ENCODE measurements around the gene SMCHD1. TPM values are rescaled to one million over a fixed set of nuclear protein-coding genes. Genes with fewer than 3 reads are reported as not detected.

SMCHD1 gene
- total and polyA plus RNA-seq, 2 experiments from 2014 or later: 7.7 to 39.0 TPM

DNA sequence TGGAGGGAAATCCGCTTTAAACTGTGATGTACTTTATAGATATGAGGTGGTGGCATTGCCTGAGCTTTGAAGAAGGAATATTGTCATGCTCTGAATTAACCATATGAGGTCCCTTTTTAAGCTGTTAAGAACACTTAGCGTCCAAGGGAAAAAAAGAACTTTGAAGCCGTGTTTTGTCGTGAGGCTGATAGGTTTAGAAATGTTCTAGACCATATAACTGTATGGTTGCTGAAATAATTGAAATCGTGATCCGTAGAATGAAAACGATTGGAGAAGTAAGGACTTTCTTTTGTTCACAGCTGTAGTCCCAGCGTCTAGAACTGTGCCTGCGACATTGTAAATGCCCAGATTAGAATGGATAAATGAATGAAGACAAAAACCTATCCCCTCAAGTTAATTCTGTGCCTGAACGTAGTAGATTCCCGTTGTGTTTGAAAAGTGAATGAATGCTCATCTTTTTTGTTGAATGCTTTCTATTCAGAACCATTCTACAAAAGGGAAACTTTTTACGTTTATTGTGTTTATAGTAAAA, 1.5 kb downstream of the SMCHD1 start (continued):
- TF ChIP-seq, protein P1, sequence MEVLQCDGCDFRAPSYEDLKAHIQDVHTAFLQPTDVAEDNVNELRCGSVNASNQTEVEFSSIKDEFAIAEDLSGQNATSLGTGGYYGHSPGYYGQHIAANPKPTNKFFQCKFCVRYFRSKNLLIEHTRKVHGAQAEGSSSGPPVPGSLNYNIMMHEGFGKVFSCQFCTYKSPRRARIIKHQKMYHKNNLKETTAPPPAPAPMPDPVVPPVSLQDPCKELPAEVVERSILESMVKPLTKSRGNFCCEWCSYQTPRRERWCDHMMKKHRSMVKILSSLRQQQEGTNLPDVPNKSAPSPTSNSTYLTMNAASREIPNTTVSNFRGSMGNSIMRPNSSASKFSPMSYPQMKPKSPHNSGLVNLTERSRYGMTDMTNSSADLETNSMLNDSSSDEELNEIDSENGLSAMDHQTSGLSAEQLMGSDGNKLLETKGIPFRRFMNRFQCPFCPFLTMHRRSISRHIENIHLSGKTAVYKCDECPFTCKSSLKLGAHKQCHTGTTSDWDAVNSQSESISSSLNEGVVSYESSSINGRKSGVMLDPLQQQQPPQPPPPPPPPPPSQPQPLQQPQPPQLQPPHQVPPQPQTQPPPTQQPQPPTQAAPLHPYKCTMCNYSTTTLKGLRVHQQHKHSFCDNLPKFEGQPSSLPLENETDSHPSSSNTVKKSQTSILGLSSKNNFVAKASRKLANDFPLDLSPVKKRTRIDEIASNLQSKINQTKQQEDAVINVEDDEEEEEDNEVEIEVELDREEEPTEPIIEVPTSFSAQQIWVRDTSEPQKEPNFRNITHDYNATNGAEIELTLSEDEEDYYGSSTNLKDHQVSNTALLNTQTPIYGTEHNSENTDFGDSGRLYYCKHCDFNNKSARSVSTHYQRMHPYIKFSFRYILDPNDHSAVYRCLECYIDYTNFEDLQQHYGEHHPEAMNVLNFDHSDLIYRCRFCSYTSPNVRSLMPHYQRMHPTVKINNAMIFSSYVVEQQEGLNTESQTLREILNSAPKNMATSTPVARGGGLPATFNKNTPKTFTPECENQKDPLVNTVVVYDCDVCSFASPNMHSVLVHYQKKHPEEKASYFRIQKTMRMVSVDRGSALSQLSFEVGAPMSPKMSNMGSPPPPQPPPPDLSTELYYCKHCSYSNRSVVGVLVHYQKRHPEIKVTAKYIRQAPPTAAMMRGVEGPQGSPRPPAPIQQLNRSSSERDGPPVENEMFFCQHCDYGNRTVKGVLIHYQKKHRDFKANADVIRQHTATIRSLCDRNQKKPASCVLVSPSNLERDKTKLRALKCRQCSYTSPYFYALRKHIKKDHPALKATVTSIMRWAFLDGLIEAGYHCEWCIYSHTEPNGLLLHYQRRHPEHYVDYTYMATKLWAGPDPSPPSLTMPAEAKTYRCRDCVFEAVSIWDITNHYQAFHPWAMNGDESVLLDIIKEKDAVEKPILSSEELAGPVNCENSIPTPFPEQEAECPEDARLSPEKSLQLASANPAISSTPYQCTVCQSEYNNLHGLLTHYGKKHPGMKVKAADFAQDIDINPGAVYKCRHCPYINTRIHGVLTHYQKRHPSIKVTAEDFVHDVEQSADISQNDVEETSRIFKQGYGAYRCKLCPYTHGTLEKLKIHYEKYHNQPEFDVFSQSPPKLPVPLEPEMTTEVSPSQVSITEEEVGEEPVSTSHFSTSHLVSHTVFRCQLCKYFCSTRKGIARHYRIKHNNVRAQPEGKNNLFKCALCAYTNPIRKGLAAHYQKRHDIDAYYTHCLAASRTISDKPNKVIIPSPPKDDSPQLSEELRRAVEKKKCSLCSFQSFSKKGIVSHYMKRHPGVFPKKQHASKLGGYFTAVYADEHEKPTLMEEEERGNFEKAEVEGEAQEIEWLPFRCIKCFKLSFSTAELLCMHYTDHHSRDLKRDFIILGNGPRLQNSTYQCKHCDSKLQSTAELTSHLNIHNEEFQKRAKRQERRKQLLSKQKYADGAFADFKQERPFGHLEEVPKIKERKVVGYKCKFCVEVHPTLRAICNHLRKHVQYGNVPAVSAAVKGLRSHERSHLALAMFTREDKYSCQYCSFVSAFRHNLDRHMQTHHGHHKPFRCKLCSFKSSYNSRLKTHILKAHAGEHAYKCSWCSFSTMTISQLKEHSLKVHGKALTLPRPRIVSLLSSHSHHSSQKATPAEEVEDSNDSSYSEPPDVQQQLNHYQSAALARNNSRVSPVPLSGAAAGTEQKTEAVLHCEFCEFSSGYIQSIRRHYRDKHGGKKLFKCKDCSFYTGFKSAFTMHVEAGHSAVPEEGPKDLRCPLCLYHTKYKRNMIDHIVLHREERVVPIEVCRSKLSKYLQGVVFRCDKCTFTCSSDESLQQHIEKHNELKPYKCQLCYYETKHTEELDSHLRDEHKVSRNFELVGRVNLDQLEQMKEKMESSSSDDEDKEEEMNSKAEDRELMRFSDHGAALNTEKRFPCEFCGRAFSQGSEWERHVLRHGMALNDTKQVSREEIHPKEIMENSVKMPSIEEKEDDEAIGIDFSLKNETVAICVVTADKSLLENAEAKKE (CRISPR knock-in tag; IDR thresholded peaks at IDR 0.05): no peak
- no peak for TF ChIP-seq NANOG (IDR thresholded peaks at IDR 0.05; ENCODE audit: borderline replicate concordance)
- TF ChIP-seq ZNF331 (CRISPR knock-in tag; IDR thresholded peaks at IDR 0.05; ENCODE audit: low read depth): no peak
- TF ChIP-seq, protein P2, sequence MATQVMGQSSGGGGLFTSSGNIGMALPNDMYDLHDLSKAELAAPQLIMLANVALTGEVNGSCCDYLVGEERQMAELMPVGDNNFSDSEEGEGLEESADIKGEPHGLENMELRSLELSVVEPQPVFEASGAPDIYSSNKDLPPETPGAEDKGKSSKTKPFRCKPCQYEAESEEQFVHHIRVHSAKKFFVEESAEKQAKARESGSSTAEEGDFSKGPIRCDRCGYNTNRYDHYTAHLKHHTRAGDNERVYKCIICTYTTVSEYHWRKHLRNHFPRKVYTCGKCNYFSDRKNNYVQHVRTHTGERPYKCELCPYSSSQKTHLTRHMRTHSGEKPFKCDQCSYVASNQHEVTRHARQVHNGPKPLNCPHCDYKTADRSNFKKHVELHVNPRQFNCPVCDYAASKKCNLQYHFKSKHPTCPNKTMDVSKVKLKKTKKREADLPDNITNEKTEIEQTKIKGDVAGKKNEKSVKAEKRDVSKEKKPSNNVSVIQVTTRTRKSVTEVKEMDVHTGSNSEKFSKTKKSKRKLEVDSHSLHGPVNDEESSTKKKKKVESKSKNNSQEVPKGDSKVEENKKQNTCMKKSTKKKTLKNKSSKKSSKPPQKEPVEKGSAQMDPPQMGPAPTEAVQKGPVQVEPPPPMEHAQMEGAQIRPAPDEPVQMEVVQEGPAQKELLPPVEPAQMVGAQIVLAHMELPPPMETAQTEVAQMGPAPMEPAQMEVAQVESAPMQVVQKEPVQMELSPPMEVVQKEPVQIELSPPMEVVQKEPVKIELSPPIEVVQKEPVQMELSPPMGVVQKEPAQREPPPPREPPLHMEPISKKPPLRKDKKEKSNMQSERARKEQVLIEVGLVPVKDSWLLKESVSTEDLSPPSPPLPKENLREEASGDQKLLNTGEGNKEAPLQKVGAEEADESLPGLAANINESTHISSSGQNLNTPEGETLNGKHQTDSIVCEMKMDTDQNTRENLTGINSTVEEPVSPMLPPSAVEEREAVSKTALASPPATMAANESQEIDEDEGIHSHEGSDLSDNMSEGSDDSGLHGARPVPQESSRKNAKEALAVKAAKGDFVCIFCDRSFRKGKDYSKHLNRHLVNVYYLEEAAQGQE (IDR thresholded peaks at IDR 0.05; ENCODE audit: unreplicated experiment): no peak
- no peak for TF ChIP-seq EZH2 (IDR thresholded peaks at IDR 0.05; ENCODE audit: low read depth, unreplicated experiment)
